GM15510 (cell line): ENCODE results near the gene MAP3K12.
A peak's percentile ranks its signal among the peaks of the same experiment; 100 is the strongest.

Experiments
- POLR2A ChIP-seq: IDR thresholded peaks from 3 replicates; pipeline ENCODE4 v1.6.1; 2011; ENCODE audit warnings: borderline replicate concordance; ENCODE audit not compliant: insufficient read length; ENCODE audit errors: extremely low read depth

MAP3K12 gene

DNA sequence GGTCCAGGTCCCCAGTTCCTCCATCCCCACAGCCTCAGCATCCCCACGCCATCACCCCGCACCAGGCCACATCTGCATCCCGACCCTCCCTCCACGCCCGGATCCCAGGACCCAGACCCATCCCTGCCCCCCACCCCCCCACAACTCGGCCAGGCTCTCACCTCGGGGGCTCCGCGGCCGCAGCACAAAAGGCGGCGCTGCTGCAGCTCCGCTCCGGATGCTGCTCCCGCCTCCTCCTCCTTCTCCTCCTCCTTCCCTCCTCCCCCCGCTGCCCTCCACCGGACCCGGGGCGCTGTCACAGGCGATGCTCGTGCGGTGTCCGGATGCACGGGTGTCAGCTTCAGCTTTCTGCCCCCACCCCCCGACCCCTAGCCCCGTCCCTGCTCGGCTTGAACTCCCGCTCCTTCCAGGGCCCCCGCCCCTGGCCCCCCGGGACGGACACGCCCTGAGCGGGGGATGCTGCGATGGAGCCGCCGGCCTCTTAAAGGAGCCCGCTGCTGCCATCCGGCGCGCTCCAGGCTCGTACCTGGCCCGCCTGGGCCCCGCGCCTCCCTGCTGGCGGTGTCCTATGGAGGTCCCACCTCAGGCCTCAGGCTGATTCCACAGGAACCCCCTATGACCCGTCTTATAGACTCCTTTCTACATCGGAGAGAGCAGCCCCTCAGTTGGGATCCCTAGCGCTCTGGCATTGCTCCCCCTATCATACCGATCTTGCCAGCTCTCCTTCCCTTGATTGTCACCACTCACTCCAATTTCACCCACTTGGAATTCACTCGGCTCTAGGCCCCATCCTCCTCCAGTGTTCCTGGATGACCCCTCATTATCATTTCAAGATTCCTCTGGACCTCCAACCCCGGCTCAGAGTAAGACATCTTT lies at the start of gene MAP3K12:
Gene MAP3K12 (minus strand): TSS at position 193 of the 876 bp plus-strand sequence. CDS start 12,067 bp downstream, outside the sequence.
- TF ChIP-seq POLR2A: peak; percentile 38

DNA sequence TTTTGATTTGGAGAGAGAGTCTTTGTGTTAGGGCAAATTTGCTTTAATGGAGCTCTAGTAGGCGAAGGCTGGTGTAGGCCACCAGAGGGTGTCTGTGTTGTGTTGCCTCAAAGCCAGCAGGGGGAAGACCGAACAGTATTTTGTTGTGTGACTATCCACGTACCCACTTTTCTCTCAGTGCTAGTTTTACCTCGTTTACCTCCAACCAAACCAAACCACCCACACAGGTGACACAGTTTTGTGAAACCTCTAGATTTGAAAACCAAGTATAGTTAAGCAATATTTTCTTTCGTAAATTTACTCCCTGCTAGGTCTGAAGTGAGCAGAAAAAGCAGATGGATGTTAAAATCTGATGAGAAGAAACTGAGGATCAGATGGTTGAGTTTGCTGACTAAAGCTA lies 44.3 kb upstream of the MAP3K12 start:
- TF ChIP-seq POLR2A: no peak

GRCh38 chr12:53539526-53539925 lies 40.3 kb upstream of the MAP3K12 start:
- TF ChIP-seq POLR2A: no peak

DNA sequence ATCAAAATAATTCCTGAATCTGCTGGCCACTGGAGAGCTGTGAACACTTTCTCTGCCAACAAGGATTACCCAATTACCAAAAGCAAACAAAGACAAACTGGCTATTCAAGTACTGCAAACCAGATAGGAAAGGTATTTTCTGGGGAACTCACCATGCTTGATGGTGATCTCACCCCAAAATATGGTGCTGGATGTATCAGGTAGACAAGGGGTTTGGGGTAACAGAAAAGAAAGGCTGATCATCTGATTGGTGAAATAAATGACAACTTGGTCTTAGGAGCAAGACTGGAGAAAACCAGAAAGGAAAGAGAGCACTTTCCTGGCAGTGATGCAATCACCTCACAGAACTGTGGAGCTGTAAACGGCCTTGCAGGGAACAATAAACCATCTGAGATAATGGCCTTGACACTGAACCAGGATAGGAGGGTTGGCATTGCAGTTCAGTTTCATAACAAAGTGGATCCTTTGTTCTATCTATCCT lies 39.0 kb upstream of the MAP3K12 start:
- TF ChIP-seq POLR2A: no peak

- TF ChIP-seq POLR2A: no peak
Measured at GRCh38 chr12:53536962-53537361, 37.7 kb upstream of the MAP3K12 start.

DNA sequence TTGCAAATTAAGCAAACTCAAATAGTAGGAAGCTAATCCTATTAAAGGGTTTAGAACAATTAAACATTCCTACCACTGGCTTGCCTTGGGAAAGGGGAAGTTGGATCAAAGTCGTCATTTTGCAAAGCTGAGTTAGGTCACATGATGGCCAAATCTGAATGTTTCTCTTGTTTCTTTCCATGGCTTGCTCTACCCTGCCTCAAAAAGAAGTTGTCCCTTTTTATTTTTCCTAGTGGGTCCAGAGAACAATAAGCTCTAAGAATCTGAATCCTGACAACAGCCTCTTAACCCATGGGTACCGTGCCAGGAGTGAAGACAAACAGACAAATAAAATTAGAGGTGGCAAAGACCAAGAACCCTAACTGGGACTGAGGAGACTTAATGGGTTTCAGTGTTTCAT lies 34.2 kb upstream of the MAP3K12 start:
- TF ChIP-seq POLR2A: no peak

DNA sequence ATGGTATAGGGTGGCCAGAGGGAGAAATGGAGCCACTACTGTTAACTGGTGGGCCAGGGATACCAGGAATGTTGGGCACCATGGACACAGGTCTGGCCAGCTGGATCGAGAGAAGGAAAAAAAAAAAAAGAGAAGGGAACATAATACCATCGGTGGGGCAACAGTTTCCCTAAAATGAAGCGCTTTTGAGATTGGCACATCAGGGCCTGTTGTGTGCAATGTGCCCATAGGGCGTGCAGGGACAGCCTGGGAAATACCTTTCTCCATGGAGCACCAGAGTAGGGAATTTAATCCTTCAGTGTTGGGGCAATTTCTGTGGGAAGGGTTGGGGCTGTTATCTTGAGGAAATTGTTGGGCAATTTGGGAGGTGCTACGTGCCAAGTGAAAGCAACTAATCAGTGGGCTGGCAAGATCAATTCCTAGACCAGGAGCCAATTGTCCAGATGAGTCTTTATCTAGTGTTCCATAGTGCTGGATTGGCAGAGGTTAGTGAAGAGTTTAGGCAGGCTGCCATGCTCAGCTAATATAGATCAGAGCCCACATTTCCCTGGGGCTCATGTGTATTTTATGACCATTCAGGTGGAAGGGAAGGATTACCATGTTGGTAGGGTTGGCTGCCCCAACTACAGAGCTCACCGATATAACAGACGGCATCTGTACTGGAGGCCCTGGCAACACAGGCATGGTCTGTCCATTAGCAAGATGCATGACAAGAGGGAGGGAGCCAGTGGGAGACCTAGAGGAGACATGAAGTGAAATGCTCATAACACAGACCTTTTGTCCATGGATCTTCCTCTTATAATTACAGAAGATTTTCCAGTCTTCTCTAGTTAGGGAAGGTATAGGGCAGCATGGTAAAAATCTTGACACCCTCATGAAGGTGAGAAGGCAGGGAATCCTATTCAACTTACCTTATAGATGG lies 33.5 kb upstream of the MAP3K12 start:
- TF ChIP-seq POLR2A: no peak

DNA sequence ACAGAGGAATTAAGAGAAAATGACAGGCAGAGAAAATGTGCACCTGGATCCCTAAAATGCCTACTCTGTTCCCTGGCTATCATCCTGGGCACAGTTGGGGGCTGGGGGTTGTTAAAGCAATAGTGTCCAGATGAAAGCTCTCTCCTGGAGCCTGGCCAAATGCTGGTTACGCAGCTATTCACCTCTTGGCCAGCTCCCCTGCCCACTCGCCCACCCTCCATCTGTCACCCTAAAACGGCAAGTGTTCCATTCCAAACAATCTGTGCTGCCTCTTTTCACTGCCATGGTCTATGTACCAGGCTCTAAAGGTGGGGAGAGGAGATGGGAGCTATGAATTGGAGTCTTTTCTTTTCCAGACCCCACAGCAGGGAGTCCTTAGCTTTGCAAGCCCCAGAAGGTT lies 32.8 kb upstream of the MAP3K12 start:
- TF ChIP-seq POLR2A: no peak

DNA sequence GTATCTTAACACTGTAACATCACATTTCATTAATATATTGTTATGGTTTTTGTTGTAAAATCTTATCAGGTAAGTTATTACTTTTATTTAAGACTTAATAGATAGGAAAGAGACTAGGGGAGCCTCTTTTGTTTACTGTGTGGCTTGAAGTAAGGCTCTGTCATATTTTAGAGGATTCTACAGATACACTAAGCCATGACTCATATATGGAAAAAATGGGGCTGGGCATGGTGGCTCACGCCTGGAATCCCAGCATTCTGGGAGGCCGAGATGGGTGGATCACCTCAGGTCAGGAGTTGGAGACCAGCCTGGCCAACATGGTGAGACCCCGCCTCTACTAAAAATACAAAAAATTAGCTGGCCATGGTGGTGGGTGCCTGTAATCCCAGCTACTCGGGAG lies 31.7 kb upstream of the MAP3K12 start:
- TF ChIP-seq POLR2A: no peak

- TF ChIP-seq POLR2A: no peak
Measured at GRCh38 chr12:53530061-53530460, 30.8 kb upstream of the MAP3K12 start.

GRCh38 chr12:53524476-53524875 lies 25.2 kb upstream of the MAP3K12 start:
- no peak for TF ChIP-seq POLR2A

DNA sequence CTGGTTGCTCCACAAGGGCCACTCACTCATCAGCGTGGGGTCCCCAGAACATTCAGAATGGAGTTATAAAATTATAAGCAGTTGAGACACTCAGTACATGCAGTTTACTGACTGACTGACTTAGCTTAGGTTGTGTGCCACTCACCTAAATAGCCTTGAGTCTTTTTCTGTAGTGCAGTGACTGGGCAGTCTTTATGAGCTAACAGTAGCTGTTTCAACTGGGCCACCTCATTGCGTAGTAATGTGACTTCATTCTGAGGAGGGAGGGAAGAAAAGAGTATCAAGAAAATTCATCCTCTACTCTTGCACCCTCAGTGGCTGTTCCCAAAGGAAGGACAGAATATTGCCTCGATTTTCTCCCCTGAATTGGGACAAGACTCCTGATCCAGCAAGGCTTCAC lies 23.9 kb upstream of the MAP3K12 start:
- no peak for TF ChIP-seq POLR2A

- TF ChIP-seq POLR2A: no peak
Measured at GRCh38 chr12:53518381-53518780, 19.1 kb upstream of the MAP3K12 start.

- TF ChIP-seq POLR2A: no peak
Measured at GRCh38 chr12:53516758-53517455, 17.6 kb upstream of the MAP3K12 start.

DNA sequence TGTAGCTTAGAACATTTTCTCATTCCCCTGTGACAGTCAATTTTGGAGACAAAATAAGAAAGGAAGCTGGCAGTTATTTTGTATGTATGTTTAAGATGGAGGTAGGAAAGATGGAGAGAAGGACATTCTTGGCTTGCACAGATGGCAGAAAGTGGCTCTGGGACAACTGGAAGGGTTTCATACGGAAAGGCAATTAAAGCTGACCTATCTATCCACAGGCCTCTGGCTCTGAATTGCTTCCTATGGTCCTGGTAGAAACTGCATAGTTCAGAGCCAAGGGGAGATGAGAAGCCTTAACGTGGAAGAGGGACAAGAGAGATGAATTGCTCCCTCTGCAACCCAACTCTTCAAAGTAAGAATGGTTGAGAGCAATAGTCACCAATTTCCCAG lies 16.0 kb upstream of the MAP3K12 start:
- no peak for TF ChIP-seq POLR2A
